ENCODE data around the gene ZBBX. TPM values are rescaled to one million over a fixed set of nuclear protein-coding genes. Genes with fewer than 3 reads are reported as not detected.
"Not testable (repeated sequence)": the region's sequence is repeated elsewhere in the genome, so short reads cannot be mapped to it uniquely, and the experiment has no call there.

The ZBBX gene, protein sequence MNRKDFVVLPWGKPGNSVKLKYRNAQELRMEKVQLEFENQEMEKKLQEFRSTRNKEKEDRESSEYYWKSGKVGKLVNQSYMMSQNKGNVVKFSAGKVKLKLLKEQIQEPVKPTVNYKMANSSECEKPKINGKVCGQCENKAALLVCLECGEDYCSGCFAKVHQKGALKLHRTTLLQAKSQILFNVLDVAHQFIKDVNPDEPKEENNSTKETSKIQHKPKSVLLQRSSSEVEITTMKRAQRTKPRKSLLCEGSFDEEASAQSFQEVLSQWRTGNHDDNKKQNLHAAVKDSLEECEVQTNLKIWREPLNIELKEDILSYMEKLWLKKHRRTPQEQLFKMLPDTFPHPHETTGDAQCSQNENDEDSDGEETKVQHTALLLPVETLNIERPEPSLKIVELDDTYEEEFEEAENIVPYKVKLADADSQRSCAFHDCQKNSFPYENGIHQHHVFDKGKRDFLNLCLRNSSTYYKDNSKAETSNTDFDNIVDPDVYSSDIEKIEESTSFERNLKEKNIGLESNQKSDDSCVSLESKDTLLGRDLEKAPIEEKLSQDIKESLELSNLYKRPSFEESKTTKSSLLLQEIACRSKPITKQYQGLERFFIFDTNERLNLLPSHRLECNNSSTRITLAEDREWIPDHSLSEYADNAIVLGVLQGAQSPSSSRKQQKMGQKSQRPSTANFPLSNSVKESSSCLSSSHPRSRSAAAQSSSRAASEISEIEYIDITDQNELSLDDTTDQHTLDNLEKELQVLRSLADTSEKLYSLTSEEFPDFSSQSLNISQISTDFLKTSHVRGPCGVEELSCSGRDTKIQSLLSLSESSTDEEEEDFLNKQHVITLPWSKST
- total RNA-seq (not detected), polyA plus RNA-seq (not detected)

DNA sequence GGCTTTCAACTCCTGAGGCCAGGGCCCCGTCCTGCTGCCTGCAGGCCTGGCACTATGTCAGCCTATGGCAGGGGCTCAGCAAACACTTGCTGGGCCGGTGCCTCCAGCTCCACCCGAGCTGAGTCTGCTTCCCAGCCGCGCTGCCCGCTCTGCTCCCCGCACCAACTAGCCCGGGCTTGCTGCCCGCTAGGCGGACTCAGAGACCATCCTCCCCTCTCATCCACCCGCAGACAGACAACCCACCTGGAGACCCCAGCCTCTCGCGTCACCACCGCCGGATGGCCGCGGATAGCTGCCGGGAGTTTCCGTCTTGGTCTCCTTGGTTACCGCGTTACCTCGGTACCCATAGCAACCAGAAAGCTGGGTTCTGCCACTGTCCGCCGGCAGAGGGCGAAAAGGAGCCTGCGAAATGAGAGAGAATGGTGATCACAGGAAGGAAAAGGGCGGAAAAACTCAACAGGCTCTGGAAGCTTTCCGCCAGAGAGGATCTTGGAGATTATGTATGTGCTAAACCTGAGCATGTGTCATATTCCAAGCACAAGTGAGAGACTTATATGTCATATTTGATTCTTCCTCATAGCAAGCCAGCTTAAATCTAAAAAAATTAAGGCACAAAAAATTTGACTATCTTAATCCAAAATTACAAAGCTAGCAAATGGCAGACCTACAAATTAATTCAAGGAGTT lies at the start of gene ZBBX:
TSS of gene ZBBX (minus strand) at position 294 of the 686 bp plus-strand sequence. CDS start 7,396 bp downstream, outside the sequence.
- Histone ChIP-seq H3K27ac (ENCODE audit: low read depth) (no peak within 1 kb of the TSS), H3K4me3 (ENCODE audit: low read depth, low read length) (no peak within 1 kb of the TSS), H3K36me3 (ENCODE audit: insufficient read depth) (no peaks in the 10 kb centered on the region), H3K4me1 (ENCODE audit: insufficient read depth) (no peaks in the 10 kb centered on the region)
- peak; percentile 66 for DNase-seq (ENCODE audit: extremely low spot score)
- WGBS: 2% methylated on average over 28 of the region's 28 CpGs

DNA sequence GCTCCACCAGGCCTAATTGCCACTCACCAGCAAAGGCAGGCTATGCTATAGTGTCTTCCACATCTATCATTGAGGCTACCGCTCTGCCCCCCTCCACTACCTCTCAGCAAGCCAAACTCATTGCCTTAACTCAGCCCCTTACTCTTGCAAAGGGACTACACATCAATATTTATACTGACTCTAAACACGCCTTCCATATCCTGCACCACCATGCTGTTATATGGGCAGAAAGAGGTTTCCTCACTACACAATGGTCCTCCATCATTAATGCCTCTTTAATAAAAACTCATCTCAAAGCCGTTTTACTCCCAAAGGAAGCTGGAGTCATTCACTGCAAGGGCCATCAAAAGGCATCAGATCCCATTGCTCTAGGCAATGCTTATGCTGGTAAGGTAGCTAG lies 46.9 kb upstream of the ZBBX start:
- H3K4me1 ChIP-seq (ENCODE audit: insufficient read depth); H3K4me3 ChIP-seq (ENCODE audit: low read depth, low read length); H3K27ac ChIP-seq (ENCODE audit: low read depth); H3K36me3 ChIP-seq (ENCODE audit: insufficient read depth); DNase-seq (ENCODE audit: extremely low spot score): not testable (repeated sequence)
- 93% methylated on average over 3 of the region's 3 CpGs for WGBS

DNA sequence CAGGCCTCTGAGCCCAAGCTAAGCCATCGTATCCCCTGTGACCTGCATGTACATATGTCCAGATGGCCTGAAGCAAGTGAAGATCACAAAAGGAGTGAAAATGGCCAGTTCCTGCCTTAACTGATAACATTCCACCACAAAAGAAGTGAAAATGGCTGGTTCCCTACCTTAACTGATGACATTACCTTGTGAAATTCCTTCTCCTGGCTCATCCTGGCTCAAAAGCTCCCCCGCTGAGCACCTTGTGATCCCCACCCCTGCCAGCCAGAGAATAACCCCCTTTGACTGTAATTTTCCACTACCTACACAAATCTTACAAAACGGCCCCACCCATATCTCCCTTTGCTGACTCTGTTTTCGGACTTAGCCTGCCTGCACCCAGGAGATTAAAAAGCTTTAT lies 42.3 kb upstream of the ZBBX start:
- DNase-seq (ENCODE audit: extremely low spot score); H3K27ac ChIP-seq (ENCODE audit: low read depth); H3K4me1 ChIP-seq (ENCODE audit: insufficient read depth); H3K36me3 ChIP-seq (ENCODE audit: insufficient read depth); H3K4me3 ChIP-seq (ENCODE audit: low read depth, low read length): not testable (repeated sequence)
- whole genome bisulfite sequencing: 90% methylated on average over 4 of the region's 4 CpGs

DNA sequence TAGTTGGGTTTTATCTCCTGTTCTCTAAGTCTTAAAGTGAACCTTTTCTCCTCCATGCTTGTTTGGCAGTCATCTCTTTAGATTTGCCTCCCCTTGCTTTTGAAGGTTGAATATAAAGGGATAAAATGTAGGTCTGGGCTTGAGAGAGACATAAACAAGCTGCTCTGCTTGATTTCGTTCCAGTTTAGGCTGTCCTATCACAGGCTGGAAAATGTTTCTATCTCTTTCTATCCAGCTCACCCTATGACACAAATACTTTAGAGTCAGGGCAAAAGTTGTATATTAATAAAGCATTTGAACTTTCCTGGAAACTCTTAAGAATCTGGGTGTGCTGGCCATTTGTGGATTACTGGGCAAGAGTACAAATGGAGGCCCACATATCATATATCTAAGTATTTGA lies 29.5 kb upstream of the ZBBX start:
- peak; percentile 35 for DNase-seq (ENCODE audit: extremely low spot score)
- Histone ChIP-seq H3K27ac (ENCODE audit: low read depth) (no peak overlapping the region), H3K4me3 (ENCODE audit: low read depth, low read length) (no peak overlapping the region), H3K36me3 (ENCODE audit: insufficient read depth) (no peaks in the 10 kb centered on the region), H3K4me1 (ENCODE audit: insufficient read depth) (no peaks in the 10 kb centered on the region)
- WGBS: 31% methylated on average over 1 of the region's 1 CpG

DNA sequence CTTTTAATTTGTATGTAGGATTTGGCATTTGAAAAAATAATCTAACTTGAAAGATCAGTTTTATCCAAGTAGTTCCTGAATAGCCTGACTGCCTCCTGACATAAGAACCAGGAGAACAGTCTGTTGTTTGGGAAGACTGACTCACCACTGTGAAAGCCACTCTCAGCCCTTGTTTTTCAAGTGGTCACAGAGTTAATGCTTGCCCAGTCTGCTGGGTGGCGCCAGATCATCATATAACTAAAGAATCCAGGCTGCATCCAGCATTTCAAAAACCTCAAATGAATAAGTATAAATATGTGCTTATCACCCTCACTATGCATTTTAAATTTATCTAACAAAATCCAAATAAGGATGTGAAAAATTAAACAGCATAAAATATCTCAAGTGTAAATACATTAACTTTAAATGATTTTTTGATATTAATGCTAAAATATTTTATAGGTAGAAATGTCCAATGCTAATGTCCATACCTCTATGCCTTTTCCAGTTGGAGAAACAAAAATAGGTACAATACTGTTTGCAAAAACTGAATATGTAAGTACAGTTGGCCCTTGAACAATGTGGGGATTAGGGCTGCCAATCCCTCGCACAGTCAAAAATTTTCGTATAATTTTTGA lies 26.9 kb upstream of the ZBBX start:
- WGBS: 47% methylated on average over 3 of the region's 3 CpGs
- Histone ChIP-seq H3K4me3 (ENCODE audit: low read depth, low read length) (no peak overlapping the region), H3K36me3 (ENCODE audit: insufficient read depth) (no peaks in the 10 kb centered on the region), H3K27ac (ENCODE audit: low read depth) (no peak overlapping the region), H3K4me1 (ENCODE audit: insufficient read depth) (no peaks in the 10 kb centered on the region)
- peak; percentile 25 for DNase-seq (ENCODE audit: extremely low spot score)

DNA sequence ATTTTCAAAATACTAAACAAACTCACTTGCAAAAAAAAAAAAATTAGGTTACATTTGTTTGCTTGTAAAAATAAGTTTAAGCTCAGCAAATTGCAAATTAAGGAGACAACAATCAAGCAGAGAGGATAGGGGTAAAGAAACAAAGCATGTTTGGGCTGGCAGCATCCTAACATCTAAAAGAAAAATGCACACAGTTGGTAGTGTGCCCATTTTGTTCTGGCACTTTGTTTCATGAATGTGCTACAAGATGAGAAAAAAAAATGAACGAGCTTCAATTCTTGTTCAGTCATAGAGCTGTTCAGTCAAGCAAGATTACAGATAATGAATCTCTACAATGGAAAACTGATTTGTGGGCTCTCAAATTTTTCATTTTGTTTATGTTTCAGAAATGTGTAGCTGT lies 17.7 kb upstream of the ZBBX start:
- WGBS: 37% methylated on average over 1 of the region's 1 CpG
- H3K4me3 ChIP-seq (ENCODE audit: low read depth, low read length): no peak overlapping the region
- H3K4me1 ChIP-seq (ENCODE audit: insufficient read depth): no peaks in the 10 kb centered on the region
- H3K27ac ChIP-seq (ENCODE audit: low read depth): no peak overlapping the region
- no peak for DNase-seq (ENCODE audit: extremely low spot score)
- H3K36me3 ChIP-seq (ENCODE audit: insufficient read depth): no peaks in the 10 kb centered on the region

DNA sequence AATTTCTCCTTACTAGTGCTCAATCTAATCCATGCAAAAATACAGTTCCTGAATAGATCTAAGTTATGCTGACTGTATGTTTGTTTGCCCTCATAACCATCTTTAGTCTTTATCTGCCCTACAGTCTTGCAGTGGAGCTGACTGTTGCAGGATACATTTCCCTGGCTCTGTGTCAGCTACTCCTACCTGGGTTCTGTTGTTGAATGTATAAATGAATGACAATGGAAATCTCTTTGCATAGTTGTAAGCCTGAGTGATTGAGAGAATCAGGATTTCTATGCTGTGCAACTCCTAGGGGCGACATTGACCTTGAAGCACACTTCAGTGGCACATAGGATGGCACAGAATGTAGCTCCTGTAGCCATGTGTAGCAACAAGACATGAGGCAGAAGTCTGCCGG lies 16.0 kb upstream of the ZBBX start:
- WGBS: 78% methylated on average over 2 of the region's 2 CpGs
- no peak overlapping the region for H3K27ac ChIP-seq (ENCODE audit: low read depth)
- no peak overlapping the region for H3K4me3 ChIP-seq (ENCODE audit: low read depth, low read length)
- H3K4me1 ChIP-seq (ENCODE audit: insufficient read depth): no peaks in the 10 kb centered on the region
- no peaks in the 10 kb centered on the region for H3K36me3 ChIP-seq (ENCODE audit: insufficient read depth)
- DNase-seq (ENCODE audit: extremely low spot score): no peak

DNA sequence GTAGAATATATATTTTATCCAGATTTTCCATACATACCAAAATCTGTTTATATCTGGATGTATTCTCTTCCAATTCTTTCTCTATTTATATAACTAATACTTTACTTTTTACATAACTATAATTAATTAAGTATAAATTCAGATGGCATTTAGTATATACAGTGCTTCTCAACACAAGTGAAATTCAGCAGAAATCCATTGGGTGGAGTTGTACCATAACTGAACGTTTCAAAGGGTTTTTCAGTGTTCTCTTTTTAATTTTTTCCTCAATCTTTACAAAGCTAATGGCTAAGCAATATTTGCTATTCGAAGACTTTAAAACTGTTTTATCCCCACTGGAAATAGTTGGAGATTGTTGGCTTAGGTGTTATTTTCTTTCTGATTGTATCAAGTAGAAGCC lies 13.9 kb upstream of the ZBBX start:
- DNase-seq (ENCODE audit: extremely low spot score): no peak
- H3K27ac ChIP-seq (ENCODE audit: low read depth): no peak overlapping the region
- H3K4me3 ChIP-seq (ENCODE audit: low read depth, low read length): no peak overlapping the region
- H3K4me1 ChIP-seq (ENCODE audit: insufficient read depth): no peaks in the 10 kb centered on the region
- H3K36me3 ChIP-seq (ENCODE audit: insufficient read depth): no peaks in the 10 kb centered on the region
- 50% methylated on average over 2 of the region's 2 CpGs for WGBS

DNA sequence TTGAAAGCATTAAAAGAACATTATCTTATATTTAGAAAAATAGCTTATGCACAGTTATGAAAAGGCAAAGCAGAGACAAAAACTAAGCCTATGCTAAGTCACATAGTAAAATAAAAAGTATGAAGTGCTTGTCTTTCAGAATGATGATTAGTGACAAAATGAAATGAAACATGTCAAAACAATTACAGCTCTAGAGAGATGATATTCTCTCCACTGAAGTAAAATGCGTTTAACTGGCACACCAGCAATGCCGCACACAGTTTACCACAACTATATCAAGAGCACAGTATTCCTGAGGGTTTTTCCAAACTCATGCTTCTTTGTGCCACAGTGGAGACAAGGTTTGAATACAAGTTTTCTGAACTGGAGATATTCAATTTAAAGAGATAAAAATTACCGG lies 2.1 kb upstream of the ZBBX start:
- Histone ChIP-seq H3K36me3 (ENCODE audit: insufficient read depth) (no peaks in the 10 kb centered on the region), H3K4me1 (ENCODE audit: insufficient read depth) (no peaks in the 10 kb centered on the region), H3K4me3 (ENCODE audit: low read depth, low read length) (no peak overlapping the region), H3K27ac (ENCODE audit: low read depth) (no peak overlapping the region)
- no peak for DNase-seq (ENCODE audit: extremely low spot score)
- WGBS: 90% methylated on average over 3 of the region's 3 CpGs

DNA sequence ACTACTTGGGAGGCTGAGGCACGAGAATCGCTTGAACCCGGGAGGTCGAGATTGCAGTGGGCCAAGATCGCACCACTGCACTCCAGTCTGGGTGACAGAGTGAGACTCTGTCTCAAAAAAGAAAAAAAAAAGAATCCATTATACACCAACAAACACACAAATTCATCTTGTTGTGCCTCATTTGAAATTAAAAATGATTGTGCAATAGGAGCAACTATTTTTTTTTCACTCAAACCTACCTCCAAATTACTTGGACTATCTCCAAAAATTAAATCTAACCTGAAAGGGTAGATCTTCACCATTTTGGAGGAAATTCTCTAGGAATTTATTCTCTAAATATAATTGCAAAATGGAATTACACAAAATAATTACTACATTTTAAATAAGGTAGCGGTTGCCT lies 4.6 kb downstream of the ZBBX start:
- WGBS: 96% methylated on average over 6 of the region's 6 CpGs
- DNase-seq (ENCODE audit: extremely low spot score): no peak
- H3K36me3 ChIP-seq (ENCODE audit: insufficient read depth): no peaks in the 10 kb centered on the region
- no peak overlapping the region for H3K4me3 ChIP-seq (ENCODE audit: low read depth, low read length)
- H3K4me1 ChIP-seq (ENCODE audit: insufficient read depth): no peaks in the 10 kb centered on the region
- no peak overlapping the region for H3K27ac ChIP-seq (ENCODE audit: low read depth)

DNA sequence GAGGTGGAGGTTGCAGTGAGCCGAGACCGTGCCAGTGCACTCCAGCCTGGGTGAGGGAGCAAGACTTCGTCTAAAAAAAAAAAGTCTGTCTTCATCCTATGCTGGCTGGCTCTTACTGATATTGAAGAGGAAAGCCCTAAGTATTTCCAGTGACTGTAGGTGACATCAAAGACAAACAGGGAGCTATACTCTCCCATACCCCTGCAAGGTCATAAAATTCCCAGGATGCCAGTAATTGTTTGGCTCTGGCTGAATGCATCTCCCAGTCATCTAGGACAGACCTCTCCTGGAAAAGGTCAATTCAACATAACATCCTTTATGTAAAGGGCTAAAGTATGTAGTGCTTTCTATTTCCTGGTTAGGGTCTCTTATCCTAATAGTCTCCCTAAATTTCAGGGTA lies 8.0 kb downstream of the ZBBX start:
- no peak for DNase-seq (ENCODE audit: extremely low spot score)
- Histone ChIP-seq H3K4me3 (ENCODE audit: low read depth, low read length) (no peak overlapping the region), H3K27ac (ENCODE audit: low read depth) (no peak overlapping the region), H3K4me1 (ENCODE audit: insufficient read depth) (no peaks in the 10 kb centered on the region), H3K36me3 (ENCODE audit: insufficient read depth) (no peaks in the 10 kb centered on the region)
- WGBS: 80% methylated on average over 3 of the region's 3 CpGs

DNA sequence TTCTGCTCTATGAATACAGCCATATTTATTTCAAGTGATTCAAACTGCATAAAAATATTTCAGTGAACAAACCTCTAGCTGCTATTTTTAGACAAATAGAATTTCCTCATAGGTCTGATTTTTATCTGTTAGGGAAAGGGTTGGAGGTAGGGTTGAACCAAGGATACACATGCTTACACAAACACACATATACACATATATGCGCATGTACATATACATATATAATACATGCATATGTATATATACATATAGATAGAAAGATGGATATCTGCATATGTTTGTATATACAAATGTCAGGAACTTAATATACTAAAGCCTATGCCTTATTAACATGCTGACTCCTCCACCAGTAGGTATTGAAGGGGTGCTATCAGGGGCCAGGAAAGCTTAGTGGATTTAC lies 18.1 kb downstream of the ZBBX start:
- H3K4me3 ChIP-seq (ENCODE audit: low read depth, low read length): no peak overlapping the region
- no peak overlapping the region for H3K27ac ChIP-seq (ENCODE audit: low read depth)
- H3K4me1 ChIP-seq (ENCODE audit: insufficient read depth): no peaks in the 10 kb centered on the region
- no peak for DNase-seq (ENCODE audit: extremely low spot score)
- 97% methylated on average over 1 of the region's 1 CpG for WGBS
- H3K36me3 ChIP-seq (ENCODE audit: insufficient read depth): no peaks in the 10 kb centered on the region

DNA sequence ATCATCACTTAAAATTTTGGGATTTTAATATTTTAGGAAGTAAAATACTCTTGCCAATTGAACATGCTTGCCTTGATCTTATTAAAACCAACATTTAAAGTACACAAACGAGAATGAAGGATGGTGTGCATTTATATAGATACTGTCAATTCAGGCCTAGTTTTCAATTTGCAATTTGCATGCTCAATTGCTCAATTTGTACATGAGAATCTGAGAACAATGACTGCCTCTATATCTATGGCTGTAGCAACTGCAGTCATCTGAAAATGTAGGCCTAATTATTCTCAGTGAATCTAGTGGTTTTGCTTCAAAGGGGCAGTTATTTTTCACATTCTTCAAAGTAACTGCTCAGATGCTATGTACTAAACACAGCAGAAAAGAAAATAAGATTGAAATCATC lies 18.8 kb downstream of the ZBBX start:
- WGBS: 66% methylated on average over 1 of the region's 1 CpG
- DNase-seq (ENCODE audit: extremely low spot score): no peak
- Histone ChIP-seq H3K4me3 (ENCODE audit: low read depth, low read length) (no peak overlapping the region), H3K36me3 (ENCODE audit: insufficient read depth) (no peaks in the 10 kb centered on the region), H3K27ac (ENCODE audit: low read depth) (no peak overlapping the region), H3K4me1 (ENCODE audit: insufficient read depth) (no peaks in the 10 kb centered on the region)
